DOHH2 (cell line): ENCODE data around the gene FETUB.

Experiments
- CTCF ChIP-seq: fragments of 200-600 bp; sonication (generic); IDR thresholded peaks from one replicate; pipeline ENCODE4 v1.5.1; 2014; ENCODE audit warnings: antibody characterized with exemption, mild to moderate bottlenecking, low read depth, low read length; ENCODE audit not compliant: poor library complexity, severe bottlenecking
- EZH2phosphoT487 ChIP-seq: fragments of 200-600 bp; sonication (generic); IDR thresholded peaks from 2 replicates; pipeline ENCODE4 v1.6.1; 2017; ENCODE audit warnings: borderline replicate concordance, mild to moderate bottlenecking, antibody characterized with exemption, low read length, moderate library complexity, mixed read lengths

- TF ChIP-seq CTCF (no peak), EZH2phosphoT487 (no peak)
Observed at GRCh38 chr3:186596568-186597287, 43.5 kb upstream of the FETUB start.
